Measurements from ENCODE around the gene KIFC3.
"Not testable (repeated sequence)": the region's sequence is repeated elsewhere in the genome, so short reads cannot be mapped to it uniquely, and the experiment has no call there.

The KIFC3 gene

DNA sequence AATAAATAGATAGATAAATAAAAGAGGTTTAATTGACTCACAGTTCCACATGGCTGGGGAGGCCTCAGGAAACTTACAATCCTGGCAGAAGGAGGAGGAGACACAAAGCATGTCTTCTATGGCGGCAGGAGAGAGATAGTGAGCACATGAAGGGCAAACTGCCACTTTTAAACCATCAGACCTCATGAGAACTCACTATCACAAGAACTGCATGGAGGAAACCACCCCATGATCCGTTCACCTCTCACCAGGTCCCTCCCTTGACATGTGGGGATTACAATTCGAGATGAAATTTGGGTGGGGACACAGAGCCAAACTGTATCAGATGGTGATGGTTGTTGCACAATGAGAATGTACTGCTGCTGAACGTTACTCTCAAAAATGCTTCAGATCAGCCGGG is 22.5 kb downstream of the KIFC3 start:
- H3K9ac ChIP-seq (ENCODE audit: low read depth, low read length); H3K9me3 ChIP-seq (replicated peaks; ENCODE audit: low read length); H3K4me2 ChIP-seq (ENCODE audit: low read length); H3K4me3 ChIP-seq (ENCODE audit: low read length); H3K27me3 ChIP-seq (ENCODE audit: control insufficient read depth, insufficient read depth, low read length); H3K4me1 ChIP-seq (ENCODE audit: control insufficient read depth, insufficient read depth, low read length): not testable (repeated sequence)
- H3K36me3 ChIP-seq (ENCODE audit: insufficient read depth, low read length): peaks cover 48% of the 10 kb centered on the region

DNA sequence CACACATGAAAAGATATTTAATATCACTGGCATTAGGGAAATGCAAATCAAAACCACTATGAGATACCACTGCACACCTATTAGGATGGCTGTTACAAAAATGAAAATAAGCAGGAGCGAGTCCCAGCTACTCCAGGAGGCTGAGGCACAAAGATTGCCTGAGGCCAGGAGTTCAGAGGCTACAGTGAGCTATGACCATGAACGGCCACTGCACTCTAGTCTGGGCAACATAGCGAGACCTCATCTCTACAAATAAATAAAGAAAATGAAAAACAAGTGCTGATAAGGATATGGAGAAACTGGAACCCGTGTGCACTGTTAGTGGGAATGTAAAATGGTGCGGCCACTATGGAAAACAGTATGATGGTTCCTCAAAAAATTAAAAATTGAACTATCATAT is 23.6 kb downstream of the KIFC3 start:
- Histone ChIP-seq H3K9ac (ENCODE audit: low read depth, low read length) (no peak overlapping the region), H3K4me2 (ENCODE audit: low read length) (no peak overlapping the region), H3K36me3 (ENCODE audit: insufficient read depth, low read length) (peaks cover 42% of the 10 kb centered on the region), H3K4me1 (ENCODE audit: control insufficient read depth, insufficient read depth, low read length) (peaks cover 9% of the 10 kb centered on the region), H3K27me3 (ENCODE audit: control insufficient read depth, insufficient read depth, low read length) (no peaks in the 10 kb centered on the region), H3K4me3 (ENCODE audit: low read length) (no peak overlapping the region), H3K9me3 (replicated peaks; ENCODE audit: low read length) (no peaks in the 10 kb centered on the region)

GRCh38 chr16:57775661-57776469 is 26.4 kb downstream of the KIFC3 start:
- Histone ChIP-seq H3K36me3 (ENCODE audit: insufficient read depth, low read length) (peaks cover 48% of the 10 kb centered on the region), H3K9ac (ENCODE audit: low read depth, low read length) (no peak overlapping the region), H3K4me2 (ENCODE audit: low read length) (no peak overlapping the region), H3K4me1 (ENCODE audit: control insufficient read depth, insufficient read depth, low read length) (no peaks in the 10 kb centered on the region), H3K9me3 (replicated peaks; ENCODE audit: low read length) (no peaks in the 10 kb centered on the region), H3K4me3 (ENCODE audit: low read length) (no peak overlapping the region), H3K27me3 (ENCODE audit: control insufficient read depth, insufficient read depth, low read length) (no peaks in the 10 kb centered on the region)

DNA sequence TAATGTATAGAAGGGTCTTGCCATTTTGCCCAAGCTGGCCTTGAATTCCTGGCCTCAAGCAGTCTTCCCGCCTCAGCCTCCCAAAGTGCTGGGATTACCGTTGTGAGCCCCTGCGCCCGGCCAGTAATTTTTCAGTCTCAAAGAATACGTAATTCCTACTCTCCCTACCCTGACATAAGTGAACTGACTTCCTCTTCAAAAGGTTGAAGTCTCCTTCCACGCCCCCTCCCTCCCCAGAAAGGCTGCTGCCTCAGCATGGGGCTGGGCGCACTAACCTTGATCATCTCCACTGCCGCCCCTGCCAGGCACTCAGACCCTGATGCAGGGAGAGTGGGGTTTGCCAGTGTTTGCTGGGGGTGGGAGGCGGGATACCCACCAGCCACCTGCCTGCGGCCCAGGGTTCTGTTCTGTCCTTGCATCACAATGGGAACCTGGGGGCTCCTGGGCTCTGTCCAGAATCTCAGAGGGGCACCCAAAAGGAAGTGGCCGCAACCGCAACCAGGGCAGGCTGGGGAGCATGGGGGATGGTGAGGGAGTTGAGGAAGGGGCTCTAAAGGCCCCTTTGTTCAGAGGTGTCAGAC is 27.5 kb downstream of the KIFC3 start:
- no peak overlapping the region for H3K4me2 ChIP-seq (ENCODE audit: low read length)
- peaks cover 59% of the 10 kb centered on the region for H3K36me3 ChIP-seq (ENCODE audit: insufficient read depth, low read length)
- no peak overlapping the region for H3K9ac ChIP-seq (ENCODE audit: low read depth, low read length)
- H3K4me1 ChIP-seq (ENCODE audit: control insufficient read depth, insufficient read depth, low read length): no peaks in the 10 kb centered on the region
- H3K4me3 ChIP-seq (ENCODE audit: low read length): no peak overlapping the region
- H3K9me3 ChIP-seq (replicated peaks; ENCODE audit: low read length): no peaks in the 10 kb centered on the region
- no peaks in the 10 kb centered on the region for H3K27me3 ChIP-seq (ENCODE audit: control insufficient read depth, insufficient read depth, low read length)

DNA sequence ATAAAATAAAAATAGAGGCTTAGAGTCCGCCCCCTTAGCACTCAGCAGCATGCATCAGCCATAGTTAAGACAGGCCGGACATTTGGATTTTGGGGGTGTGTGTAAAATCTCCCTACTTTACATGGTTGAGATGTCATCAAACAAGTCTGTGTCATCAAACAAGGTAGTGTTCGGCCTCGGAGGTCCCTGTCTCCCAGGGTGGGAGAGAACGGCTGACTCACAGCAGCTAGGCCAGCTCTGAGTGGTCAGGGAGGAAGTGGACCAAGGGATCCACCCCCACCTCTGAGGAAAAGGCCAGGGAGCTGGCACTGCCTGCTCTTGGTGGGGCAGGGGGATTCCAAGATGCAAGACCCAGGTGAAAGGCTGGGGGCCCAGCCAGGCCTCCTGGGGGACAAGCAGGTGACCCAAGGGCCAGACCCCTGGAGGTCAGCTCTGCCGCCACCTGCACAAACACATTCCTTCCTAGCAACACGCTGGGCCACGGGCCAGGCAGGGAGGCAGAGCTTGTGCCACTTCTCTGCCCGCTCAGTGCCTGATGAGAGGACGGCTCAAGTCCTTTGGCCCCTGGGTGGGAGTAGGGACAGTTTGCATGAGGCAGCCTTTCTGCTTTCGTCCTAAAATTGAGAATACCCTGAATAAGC is 28.5 kb downstream of the KIFC3 start:
- Histone ChIP-seq H3K9ac (ENCODE audit: low read depth, low read length) (no peak overlapping the region), H3K27me3 (ENCODE audit: control insufficient read depth, insufficient read depth, low read length) (no peaks in the 10 kb centered on the region), H3K36me3 (ENCODE audit: insufficient read depth, low read length) (peaks cover 63% of the 10 kb centered on the region), H3K4me3 (ENCODE audit: low read length) (no peak overlapping the region), H3K9me3 (replicated peaks; ENCODE audit: low read length) (no peaks in the 10 kb centered on the region), H3K4me1 (ENCODE audit: control insufficient read depth, insufficient read depth, low read length) (no peaks in the 10 kb centered on the region), H3K4me2 (ENCODE audit: low read length) (no peak overlapping the region)

- H3K27me3 ChIP-seq (ENCODE audit: control insufficient read depth, insufficient read depth, low read length): no peaks in the 10 kb centered on the region
- H3K9ac ChIP-seq (ENCODE audit: low read depth, low read length): no peak overlapping the region
- no peaks in the 10 kb centered on the region for H3K9me3 ChIP-seq (replicated peaks; ENCODE audit: low read length)
- H3K4me2 ChIP-seq (ENCODE audit: low read length): no peak overlapping the region
- H3K4me3 ChIP-seq (ENCODE audit: low read length): no peak overlapping the region
- peaks cover 59% of the 10 kb centered on the region for H3K36me3 ChIP-seq (ENCODE audit: insufficient read depth, low read length)
- H3K4me1 ChIP-seq (ENCODE audit: control insufficient read depth, insufficient read depth, low read length): no peaks in the 10 kb centered on the region
These were observed 29.3 kb downstream of the KIFC3 start for GRCh38 chr16:57773019-57773418.

DNA sequence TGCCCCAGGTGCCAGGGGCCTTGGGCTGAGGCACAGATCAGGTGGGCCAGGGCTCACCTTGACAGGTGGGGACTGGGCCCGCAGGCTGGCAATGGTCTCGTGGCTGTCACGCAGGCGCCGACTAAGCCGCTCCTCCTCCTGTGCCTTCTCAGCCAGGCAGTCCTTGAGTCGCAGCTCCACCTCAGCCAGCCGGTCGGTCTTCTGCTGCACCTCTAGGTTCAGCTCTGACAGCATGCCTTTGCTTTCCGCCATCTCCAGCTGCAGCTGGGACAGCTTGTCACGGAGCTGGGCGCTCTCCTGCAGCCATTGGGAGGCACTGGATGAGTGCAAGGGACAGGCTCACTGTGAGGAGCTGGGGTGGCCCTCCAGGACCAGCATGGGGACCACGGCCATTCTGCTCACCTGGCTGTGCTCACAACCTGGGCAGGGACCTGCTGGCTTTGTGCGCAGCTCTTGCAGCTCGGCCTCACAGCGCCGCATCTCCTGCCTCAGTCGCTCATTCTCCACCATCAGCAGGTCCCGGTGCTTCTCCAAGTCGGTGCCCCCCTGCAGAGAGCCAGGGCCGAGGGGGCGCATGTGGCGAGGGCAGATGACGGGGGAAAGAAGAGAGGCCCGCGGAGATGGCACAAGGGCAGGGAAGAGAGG is 31.0 kb downstream of the KIFC3 start:
- Histone ChIP-seq H3K4me1 (ENCODE audit: control insufficient read depth, insufficient read depth, low read length) (no peaks in the 10 kb centered on the region), H3K9me3 (replicated peaks; ENCODE audit: low read length) (no peaks in the 10 kb centered on the region), H3K4me2 (ENCODE audit: low read length) (no peak overlapping the region), H3K4me3 (ENCODE audit: low read length) (no peak overlapping the region), H3K27me3 (ENCODE audit: control insufficient read depth, insufficient read depth, low read length) (no peaks in the 10 kb centered on the region), H3K9ac (ENCODE audit: low read depth, low read length) (no peak overlapping the region), H3K36me3 (ENCODE audit: insufficient read depth, low read length) (peaks cover 67% of the 10 kb centered on the region)

DNA sequence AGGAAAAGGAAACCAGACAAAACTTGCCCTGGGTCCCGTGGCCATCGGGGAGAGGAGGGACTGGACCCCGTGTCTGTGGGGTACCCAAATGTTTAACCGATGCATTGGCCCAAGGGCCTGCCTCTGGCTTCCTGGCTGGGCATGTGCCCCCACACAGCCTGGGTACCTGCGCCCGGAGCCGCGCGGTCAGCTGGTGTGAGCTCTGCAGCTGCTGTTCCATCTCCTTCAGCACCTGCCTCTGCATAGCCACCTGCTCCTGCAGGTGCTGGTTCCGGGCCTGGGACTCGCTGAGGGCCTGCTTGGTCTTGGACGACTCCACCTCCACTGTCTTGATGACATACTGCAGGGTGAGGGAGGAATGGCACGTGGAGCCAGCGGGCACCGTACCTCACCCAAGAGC is 31.9 kb downstream of the KIFC3 start:
- H3K4me3 ChIP-seq (ENCODE audit: low read length): no peak overlapping the region
- H3K27me3 ChIP-seq (ENCODE audit: control insufficient read depth, insufficient read depth, low read length): no peaks in the 10 kb centered on the region
- peaks cover 63% of the 10 kb centered on the region for H3K36me3 ChIP-seq (ENCODE audit: insufficient read depth, low read length)
- no peaks in the 10 kb centered on the region for H3K9me3 ChIP-seq (replicated peaks; ENCODE audit: low read length)
- H3K4me1 ChIP-seq (ENCODE audit: control insufficient read depth, insufficient read depth, low read length): no peaks in the 10 kb centered on the region
- no peak overlapping the region for H3K9ac ChIP-seq (ENCODE audit: low read depth, low read length)
- no peak overlapping the region for H3K4me2 ChIP-seq (ENCODE audit: low read length)

GRCh38 chr16:57769541-57770145 is 32.6 kb downstream of the KIFC3 start:
- Histone ChIP-seq H3K4me2 (ENCODE audit: low read length) (no peak overlapping the region), H3K4me3 (ENCODE audit: low read length) (no peak overlapping the region), H3K4me1 (ENCODE audit: control insufficient read depth, insufficient read depth, low read length) (peaks cover under 1% of the 10 kb centered on the region), H3K27me3 (ENCODE audit: control insufficient read depth, insufficient read depth, low read length) (no peaks in the 10 kb centered on the region), H3K36me3 (ENCODE audit: insufficient read depth, low read length) (peaks cover 59% of the 10 kb centered on the region), H3K9ac (ENCODE audit: low read depth, low read length) (no peak overlapping the region), H3K9me3 (replicated peaks; ENCODE audit: low read length) (no peaks in the 10 kb centered on the region)

DNA sequence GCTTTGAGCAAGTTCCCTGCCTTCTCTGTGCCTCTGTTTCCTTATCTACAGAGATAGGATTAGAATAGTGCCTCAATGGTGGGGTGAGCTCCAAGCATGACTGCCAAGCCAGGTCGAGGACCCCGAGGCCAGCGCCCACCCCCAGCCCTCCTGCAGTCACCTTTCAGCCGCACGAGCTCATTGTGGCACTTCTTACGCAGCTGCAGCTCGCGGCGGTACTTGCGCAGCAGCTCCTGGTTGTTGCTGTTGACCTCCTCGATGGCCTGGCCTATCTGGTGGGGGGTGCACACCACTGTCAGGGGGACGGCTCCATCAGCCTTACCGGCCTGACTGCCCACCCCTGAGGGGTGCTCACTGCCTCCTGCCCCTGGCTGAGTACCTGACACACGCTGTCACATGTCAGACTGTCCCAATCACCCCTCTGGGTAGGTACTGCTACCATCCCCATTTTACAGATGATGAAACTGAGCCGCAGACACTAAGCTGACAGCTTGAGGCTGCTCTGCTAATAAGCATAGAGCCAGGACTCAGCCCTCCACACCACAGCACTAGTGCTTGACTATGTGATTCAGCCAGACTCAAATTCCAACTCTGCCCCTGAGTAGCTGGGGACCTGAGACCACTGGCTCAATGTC is 35.5 kb downstream of the KIFC3 start:
- H3K36me3 ChIP-seq (ENCODE audit: insufficient read depth, low read length): peaks cover 61% of the 10 kb centered on the region
- no peak overlapping the region for H3K4me3 ChIP-seq (ENCODE audit: low read length)
- no peak overlapping the region for H3K9ac ChIP-seq (ENCODE audit: low read depth, low read length)
- H3K4me1 ChIP-seq (ENCODE audit: control insufficient read depth, insufficient read depth, low read length): peaks cover 8% of the 10 kb centered on the region
- H3K9me3 ChIP-seq (replicated peaks; ENCODE audit: low read length): no peaks in the 10 kb centered on the region
- H3K4me2 ChIP-seq (ENCODE audit: low read length): no peak overlapping the region
- H3K27me3 ChIP-seq (ENCODE audit: control insufficient read depth, insufficient read depth, low read length): no peaks in the 10 kb centered on the region

Measured in skeletal muscle satellite cell (primary cell).